ENCODE data around the gene PPP6R3. TPM values are rescaled to one million over a fixed set of nuclear protein-coding genes. Genes with fewer than 3 reads are reported as not detected.

Gene PPP6R3
- total and polyA plus RNA-seq, 5 donors from 2014 or later: 46.7 to 172 (median 51.6) TPM

- peaks cover 41 to 61% (median 53%) of the 10 kb centered on the region in 4 donors for H3K4me1 Mint-ChIP-seq
Observed at GRCh38 chr11:68551223-68551622, 90.7 kb downstream of the PPP6R3 start.

GRCh38 chr11:68551777-68552176 lies 91.2 kb downstream of the PPP6R3 start:
- no peak overlapping the region for H3K27ac ChIP-seq (ENCODE audit: insufficient read depth, low read length, poor library complexity, severe bottlenecking)
- Mint-ChIP-seq H3K4me1 (peaks cover 36 to 56% (median 50%) of the 10 kb centered on the region in 4 donors), H3K4me3 (no peak overlapping the region), H3K27me3 (no peaks in the 10 kb centered on the region), H3K36me3 (peaks cover 46% of the 10 kb centered on the region), H3K9me3 (no peaks in the 10 kb centered on the region), H3K27ac (peak overlapping the region in 2 of 3 donors; percentile 29 to 69)
- no peaks in the 10 kb centered on the region for H3K9me3 ChIP-seq (ENCODE audit: control insufficient read depth in 2 of 2, low read length in 2 of 2)
- no peak for DNase-seq
- no peaks in the 10 kb centered on the region for H3K27me3 ChIP-seq (ENCODE audit: control insufficient read depth, insufficient read depth, low read length)
- ATAC-seq (ENCODE audit: low read depth in 2 of 2): no peak
- H3K36me3 ChIP-seq (ENCODE audit: control insufficient read depth, insufficient read depth, low read length): peaks cover 69% of the 10 kb centered on the region
- peaks cover 24% of the 10 kb centered on the region for H3K4me1 ChIP-seq (ENCODE audit: control insufficient read depth, insufficient read depth, low read length, poor library complexity, severe bottlenecking)
- H3K4me3 ChIP-seq (ENCODE audit: low read depth, low read length): no peak overlapping the region

More at GRCh38 chr11:68551223-68551622, 90.7 kb downstream of the PPP6R3 start:
- Mint-ChIP-seq H3K27ac (peak overlapping the region in 1 of 3 donors; percentile 29), H3K27me3 (no peaks in the 10 kb centered on the region), H3K36me3 (peaks cover 46% of the 10 kb centered on the region), H3K9me3 (no peaks in the 10 kb centered on the region), H3K4me3 (no peak overlapping the region)
- Histone ChIP-seq H3K27me3 (ENCODE audit: control insufficient read depth, insufficient read depth, low read length) (no peaks in the 10 kb centered on the region), H3K27ac (ENCODE audit: insufficient read depth, low read length, poor library complexity, severe bottlenecking) (no peak overlapping the region), H3K9me3 (ENCODE audit: control insufficient read depth in 2 of 2, low read length in 2 of 2) (no peaks in the 10 kb centered on the region), H3K4me1 (ENCODE audit: control insufficient read depth, insufficient read depth, low read length, poor library complexity, severe bottlenecking) (peaks cover 24% of the 10 kb centered on the region), H3K4me3 (ENCODE audit: low read depth, low read length) (no peak overlapping the region), H3K36me3 (ENCODE audit: control insufficient read depth, insufficient read depth, low read length) (peaks cover 73% of the 10 kb centered on the region)
- ATAC-seq (ENCODE audit: low read depth in 2 of 2) (no peak), DNase-seq (no peak)

GRCh38 chr11:68552542-68552941 lies 92.0 kb downstream of the PPP6R3 start:
- Histone ChIP-seq H3K36me3 (ENCODE audit: control insufficient read depth, insufficient read depth, low read length) (peaks cover 67% of the 10 kb centered on the region), H3K4me1 (ENCODE audit: control insufficient read depth, insufficient read depth, low read length, poor library complexity, severe bottlenecking) (peaks cover 24% of the 10 kb centered on the region), H3K27me3 (ENCODE audit: control insufficient read depth, insufficient read depth, low read length) (no peaks in the 10 kb centered on the region), H3K27ac (ENCODE audit: insufficient read depth, low read length, poor library complexity, severe bottlenecking) (no peak overlapping the region), H3K4me3 (ENCODE audit: low read depth, low read length) (no peak overlapping the region), H3K9me3 (ENCODE audit: control insufficient read depth in 2 of 2, low read length in 2 of 2) (no peaks in the 10 kb centered on the region)
- peak overlapping the region; percentile 34 to 69 (median 55) for H3K27ac Mint-ChIP-seq
- DNase-seq (no peak), ATAC-seq (ENCODE audit: low read depth in 2 of 2) (no peak)
- no peaks in the 10 kb centered on the region for H3K27me3 Mint-ChIP-seq
- peak overlapping the region in 1 of 4 donors; percentile 16 for H3K4me3 Mint-ChIP-seq
- H3K4me1 Mint-ChIP-seq: peaks cover 32 to 48% (median 47%) of the 10 kb centered on the region in 4 donors
- no peaks in the 10 kb centered on the region for H3K9me3 Mint-ChIP-seq
- peaks cover 43% of the 10 kb centered on the region for H3K36me3 Mint-ChIP-seq

- Mint-ChIP-seq H3K9me3 (no peaks in the 10 kb centered on the region), H3K27me3 (no peaks in the 10 kb centered on the region), H3K4me1 (peaks cover 0 to 25% (median 12%) of the 10 kb centered on the region in 4 donors), H3K36me3 (peaks cover 56% of the 10 kb centered on the region), H3K27ac (no peak overlapping the region), H3K4me3 (no peak overlapping the region)
- Histone ChIP-seq H3K9me3 (ENCODE audit: control insufficient read depth in 2 of 2, low read length in 2 of 2) (no peaks in the 10 kb centered on the region), H3K4me3 (ENCODE audit: low read depth, low read length) (no peak overlapping the region), H3K27ac (ENCODE audit: insufficient read depth, low read length, poor library complexity, severe bottlenecking) (no peak overlapping the region), H3K36me3 (ENCODE audit: control insufficient read depth, insufficient read depth, low read length) (peaks cover 76% of the 10 kb centered on the region), H3K27me3 (ENCODE audit: control insufficient read depth, insufficient read depth, low read length) (no peaks in the 10 kb centered on the region), H3K4me1 (ENCODE audit: control insufficient read depth, insufficient read depth, low read length, poor library complexity, severe bottlenecking) (no peaks in the 10 kb centered on the region)
- DNase-seq: no peak
- ATAC-seq (ENCODE audit: low read depth in 2 of 2): no peak
Observed at GRCh38 chr11:68560216-68560615, 99.7 kb downstream of the PPP6R3 start.

- H3K36me3 Mint-ChIP-seq: peaks cover 73% of the 10 kb centered on the region
- H3K4me3 ChIP-seq (ENCODE audit: low read depth, low read length): no peak overlapping the region
- peaks cover 90% of the 10 kb centered on the region for H3K36me3 ChIP-seq (ENCODE audit: control insufficient read depth, insufficient read depth, low read length)
- ATAC-seq (ENCODE audit: low read depth in 2 of 2) (no peak), DNase-seq (no peak)
- no peaks in the 10 kb centered on the region for H3K4me1 ChIP-seq (ENCODE audit: control insufficient read depth, insufficient read depth, low read length, poor library complexity, severe bottlenecking)
- H3K27ac Mint-ChIP-seq: no peak overlapping the region
- no peaks in the 10 kb centered on the region for H3K27me3 ChIP-seq (ENCODE audit: control insufficient read depth, insufficient read depth, low read length)
- peaks cover 4 to 19% (median 12%) of the 10 kb centered on the region in 4 donors for H3K4me1 Mint-ChIP-seq
- H3K4me3 Mint-ChIP-seq: no peak overlapping the region
- H3K9me3 ChIP-seq (ENCODE audit: control insufficient read depth in 2 of 2, low read length in 2 of 2): no peaks in the 10 kb centered on the region
- H3K27me3 Mint-ChIP-seq: no peaks in the 10 kb centered on the region
- H3K27ac ChIP-seq (ENCODE audit: insufficient read depth, low read length, poor library complexity, severe bottlenecking): no peak overlapping the region
- peaks cover 0 to 2% (median 0%) of the 10 kb centered on the region in 7 donors for H3K9me3 Mint-ChIP-seq
Observed at GRCh38 chr11:68563454-68563853, 102.9 kb downstream of the PPP6R3 start.

- Histone ChIP-seq H3K27me3 (ENCODE audit: control insufficient read depth, insufficient read depth, low read length) (no peaks in the 10 kb centered on the region), H3K4me3 (ENCODE audit: low read depth, low read length) (no peak overlapping the region), H3K27ac (ENCODE audit: insufficient read depth, low read length, poor library complexity, severe bottlenecking) (no peak overlapping the region), H3K4me1 (ENCODE audit: control insufficient read depth, insufficient read depth, low read length, poor library complexity, severe bottlenecking) (peaks cover 4% of the 10 kb centered on the region), H3K36me3 (ENCODE audit: control insufficient read depth, insufficient read depth, low read length) (peaks cover 89% of the 10 kb centered on the region), H3K9me3 (ENCODE audit: control insufficient read depth in 2 of 2, low read length in 2 of 2) (no peaks in the 10 kb centered on the region)
- ATAC-seq (ENCODE audit: low read depth in 2 of 2): no peak
- H3K27ac Mint-ChIP-seq: peak overlapping the region in 1 of 3 donors; percentile 45
- DNase-seq: no peak
- H3K36me3 Mint-ChIP-seq: peaks cover 68% of the 10 kb centered on the region
- H3K27me3 Mint-ChIP-seq: no peaks in the 10 kb centered on the region
- peaks cover 0 to 2% (median 0%) of the 10 kb centered on the region in 7 donors for H3K9me3 Mint-ChIP-seq
- H3K4me3 Mint-ChIP-seq: no peak overlapping the region
- H3K4me1 Mint-ChIP-seq: peaks cover 7 to 19% (median 12%) of the 10 kb centered on the region in 4 donors
Observed at GRCh38 chr11:68564261-68564660, 103.7 kb downstream of the PPP6R3 start.

DNA sequence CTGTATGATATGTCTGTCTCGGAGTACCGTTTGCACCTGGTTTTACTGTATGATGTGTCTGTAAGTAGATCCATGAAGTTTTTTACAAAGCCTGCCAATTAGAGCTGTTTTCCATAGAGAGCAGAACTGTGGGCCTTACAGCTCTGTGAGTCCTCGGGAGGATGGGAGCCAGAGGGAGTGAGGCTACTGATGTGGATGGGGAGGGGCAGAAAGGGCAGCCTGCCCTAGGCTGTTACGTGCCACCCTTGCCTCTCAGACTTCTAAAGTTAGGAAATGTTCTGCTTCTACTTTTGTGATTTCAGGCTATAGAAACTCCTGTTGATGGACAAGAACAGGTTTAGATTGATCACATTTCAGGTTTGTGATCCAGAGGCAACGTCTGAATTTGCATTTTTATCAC lies 105.2 kb downstream of the PPP6R3 start:
- peak overlapping the region in 1 of 3 donors; percentile 38 for H3K27ac Mint-ChIP-seq
- peaks cover 90% of the 10 kb centered on the region for H3K36me3 ChIP-seq (ENCODE audit: control insufficient read depth, insufficient read depth, low read length)
- no peak for ATAC-seq (ENCODE audit: low read depth in 2 of 2)

DNA sequence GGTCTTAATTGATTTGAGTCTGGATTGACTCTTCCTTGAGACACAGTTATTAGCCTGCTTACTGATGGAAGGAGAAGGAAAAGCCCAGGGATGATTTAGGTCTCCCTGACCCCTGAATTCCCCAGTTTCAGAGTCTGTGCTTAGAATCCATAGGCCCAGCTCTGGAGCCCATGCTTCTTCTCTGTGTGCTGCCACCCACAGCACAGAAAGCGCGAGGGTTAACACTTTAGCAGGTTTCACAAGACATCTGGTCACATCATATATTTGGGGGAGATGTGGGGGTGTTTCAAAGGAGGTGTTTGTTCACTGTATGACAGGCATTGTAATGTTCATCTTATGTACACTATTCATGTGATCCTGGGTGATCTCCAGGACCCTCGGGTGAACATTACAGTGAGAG lies 107.0 kb downstream of the PPP6R3 start:
- Histone ChIP-seq H3K9me3 (ENCODE audit: control insufficient read depth in 2 of 2, low read length in 2 of 2) (no peaks in the 10 kb centered on the region), H3K36me3 (ENCODE audit: control insufficient read depth, insufficient read depth, low read length) (peaks cover 92% of the 10 kb centered on the region), H3K27ac (ENCODE audit: insufficient read depth, low read length, poor library complexity, severe bottlenecking) (no peak overlapping the region), H3K4me3 (ENCODE audit: low read depth, low read length) (no peak overlapping the region), H3K27me3 (ENCODE audit: control insufficient read depth, insufficient read depth, low read length) (no peaks in the 10 kb centered on the region), H3K4me1 (ENCODE audit: control insufficient read depth, insufficient read depth, low read length, poor library complexity, severe bottlenecking) (peaks cover 9% of the 10 kb centered on the region)
- Mint-ChIP-seq H3K4me1 (peaks cover 15 to 32% (median 24%) of the 10 kb centered on the region in 4 donors), H3K36me3 (peaks cover 68% of the 10 kb centered on the region), H3K27ac (no peak overlapping the region), H3K27me3 (no peaks in the 10 kb centered on the region), H3K4me3 (no peak overlapping the region), H3K9me3 (peaks cover 0 to 2% (median 0%) of the 10 kb centered on the region in 7 donors)
- DNase-seq: no peak
- ATAC-seq (ENCODE audit: low read depth in 2 of 2): no peak

More for the DNA sequence above, 105.2 kb downstream of the PPP6R3 start:
- H3K27ac ChIP-seq (ENCODE audit: insufficient read depth, low read length, poor library complexity, severe bottlenecking): no peak overlapping the region
- H3K27me3 ChIP-seq (ENCODE audit: control insufficient read depth, insufficient read depth, low read length): no peaks in the 10 kb centered on the region
- Mint-ChIP-seq H3K4me3 (no peak overlapping the region), H3K36me3 (peaks cover 64% of the 10 kb centered on the region), H3K9me3 (peaks cover 0 to 2% (median 0%) of the 10 kb centered on the region in 7 donors), H3K4me1 (peaks cover 16 to 22% (median 18%) of the 10 kb centered on the region in 4 donors), H3K27me3 (no peaks in the 10 kb centered on the region)
- peaks cover 9% of the 10 kb centered on the region for H3K4me1 ChIP-seq (ENCODE audit: control insufficient read depth, insufficient read depth, low read length, poor library complexity, severe bottlenecking)
- H3K4me3 ChIP-seq (ENCODE audit: low read depth, low read length): no peak overlapping the region
- H3K9me3 ChIP-seq (ENCODE audit: control insufficient read depth in 2 of 2, low read length in 2 of 2): no peaks in the 10 kb centered on the region
- no peak for DNase-seq
